HepG2 (cell line): Measurements from ENCODE around the gene LATS2. TPM values are rescaled to one million over a fixed set of nuclear protein-coding genes. Genes with fewer than 3 reads are reported as not detected.

Experiments
- ATAC-seq: fragments of 200-7000 bp; cut with Tn5 transposase; 3 replicates; pipeline ENCODE4 v1.9.1; 2020; ENCODE audit warnings: mild to moderate bottlenecking, moderate library complexity
- BruUV-seq: library from RNA; stranded (reverse); fragments of 400-500 nt; replicated peaks from 2 replicates; lab custom pipeline; 2021; lab: Mats Ljungman, UMichigan
- CTCF ChIA-PET: fragments of 300-600 bp; formaldehyde crosslinking; extraction: SDS; loops from one replicate; lab custom pipeline; 2021; ENCODE audit warnings: low total read pairs, inconsistent platforms, low intra/inter-chr PET ratio; lab: Yijun Ruan, JAX
- POLR2A ChIA-PET: fragments of 350-600 bp; sonication (Branson Sonifier 250); formaldehyde crosslinking; loops from one replicate; lab custom pipeline; 2020; ENCODE audit warnings: antibody characterized with exemption, inconsistent platforms; lab: Yijun Ruan, JAX
- DNase-seq: peaks from one replicate; pipeline ENCODE4 v3.0.0-alpha.2; 2015; ENCODE audit warnings: low spot score
- FAIRE-seq: peaks from 3 replicates; lab custom pipeline; 2011; peaks lifted over from hg19 to GRCh38; lab: Jason Lieb, UNC
- H2AFZ ChIP-seq: one replicate; pipeline ENCODE4 v1.6.1; 2011; ENCODE audit warnings: low read length, inconsistent platforms
- H3K27ac ChIP-seq: fragments of 300-600 bp; 3 replicates; pipeline ENCODE4 v1.8.0; 2011; ENCODE audit warnings: mixed run types, mild to moderate bottlenecking, mixed read lengths, low read length, inconsistent platforms; ENCODE audit not compliant: insufficient read depth; ENCODE audit errors: extremely low read length
- H3K27me3 ChIP-seq, 2 experiments: fragments of 200-600 bp in 1 of 2; 2 replicates in 1 of 2; 3 replicates in 1 of 2; pipeline versions ENCODE4 v1.6.0 to v1.8.0; 2011; ENCODE audit warnings: low read length in 2 of 2, mild to moderate bottlenecking in 2 of 2, moderate library complexity in 2 of 2, inconsistent platforms in 1 of 2; ENCODE audit not compliant: insufficient read depth in 2 of 2, control insufficient read depth in 1 of 2
- H3K36me3 ChIP-seq, 2 experiments: fragments of 200-600 bp in 1 of 2; replicated peaks in 1 of 2; 2 replicates in 1 of 2; 3 replicates in 1 of 2; pipeline versions ENCODE4 v1.5.1 to v1.8.0; 2011; ENCODE audit warnings: low read length in 2 of 2, inconsistent platforms in 1 of 2; ENCODE audit not compliant: insufficient read depth in 2 of 2, control insufficient read depth in 1 of 2
- H3K4me1 ChIP-seq: 2 replicates; pipeline ENCODE4 v1.5.1; 2012; ENCODE audit warnings: low read length, inconsistent platforms; ENCODE audit not compliant: insufficient read depth
- H3K4me2 ChIP-seq: 2 replicates; pipeline ENCODE4 v1.6.0; 2011; ENCODE audit warnings: low read depth, low read length, inconsistent platforms
- H3K4me3 ChIP-seq, 3 experiments: fragments of 200-600 bp in 1 of 3; sonication (generic), shearing (Covaris generic) in 1 of 3; replicated peaks in 1 of 3; 2 replicates each; pipeline ENCODE4 v1.5.1; 2011 to 2016; ENCODE audit warnings: low read length in 3 of 3, inconsistent platforms in 2 of 3, low read depth in 2 of 3, mild to moderate bottlenecking in 2 of 3, control low read depth in 1 of 3, mixed read lengths in 1 of 3; ENCODE audit not compliant: insufficient read depth in 1 of 3
- H3K79me2 ChIP-seq: one replicate; pipeline ENCODE4 v1.6.1; 2011; ENCODE audit warnings: low read length, inconsistent platforms; ENCODE audit not compliant: insufficient read depth
- H3K9ac ChIP-seq: 2 replicates; pipeline ENCODE4 v1.6.0; 2011; ENCODE audit warnings: mild to moderate bottlenecking, low read depth, low read length, inconsistent platforms; ENCODE audit not compliant: insufficient read depth
- H3K9me3 ChIP-seq: 2 replicates; pipeline ENCODE4 v1.5.1; 2012; ENCODE audit warnings: mild to moderate bottlenecking, low read length
- H4K20me1 ChIP-seq: 2 replicates; pipeline ENCODE4 v1.6.0; 2011; ENCODE audit warnings: inconsistent platforms, mild to moderate bottlenecking, low read length, moderate library complexity; ENCODE audit not compliant: insufficient read depth
- ATF7 ChIP-seq, 2 experiments: fragments of 450-650 bp in 1 of 2; sonication (generic) in 1 of 2; formaldehyde crosslinking in 1 of 2; IDR thresholded peaks; 2 replicates each; pipeline versions ENCODE4 v1.4.0 to v1.6.1; 2016 to 2020; ENCODE audit warnings: antibody characterized with exemption in 1 of 2, mild to moderate bottlenecking in 1 of 2, missing genetic modification reagents in 1 of 2
- EHMT2 ChIP-seq: fragments of 200-600 bp; sonication (generic); IDR thresholded peaks from 2 replicates; pipeline ENCODE4 v1.7.0; 2017; ENCODE audit warnings: antibody characterized with exemption, low read depth, low read length, borderline replicate concordance
- GZF1 ChIP-seq: sonication (generic); formaldehyde crosslinking; IDR thresholded peaks from 2 replicates; pipeline ENCODE4 v1.5.1; 2020; ENCODE audit warnings: mild to moderate bottlenecking, missing genetic modification reagents
- MLLT10 ChIP-seq: sonication (generic); formaldehyde crosslinking; IDR thresholded peaks from 2 replicates; pipeline ENCODE4 v1.4.0; 2020; ENCODE audit warnings: missing genetic modification reagents
- NCOA2 ChIP-seq: sonication (generic); formaldehyde crosslinking; IDR thresholded peaks from 2 replicates; pipeline ENCODE4 v1.8.0; 2022; ENCODE audit warnings: inconsistent platforms
- SMARCE1 ChIP-seq: fragments of 450-650 bp; IDR thresholded peaks from 2 replicates; pipeline ENCODE4 v1.6.1; 2017; ENCODE audit warnings: borderline replicate concordance
- SOX13 ChIP-seq, 3 experiments: fragments of 450-650 bp in 1 of 3; sonication (generic) in 1 of 3; formaldehyde crosslinking in 1 of 3; IDR thresholded peaks in 2 of 3; conservative IDR thresholded peaks in 1 of 3; 2 replicates each; pipeline versions ENCODE4 v1.5.0 to v1.6.1; 2016 to 2020; ENCODE audit warnings: antibody characterized with exemption in 1 of 3, mild to moderate bottlenecking in 1 of 3, missing compliant biosample characterization in 1 of 3, missing genetic modification reagents in 1 of 3, moderate library complexity in 1 of 3
- TEAD3 ChIP-seq: optimal IDR thresholded peaks from 2 replicates; pipeline ENCODE3; 2016; ENCODE audit warnings: borderline replicate concordance
- ZNF670 ChIP-seq: sonication (generic); formaldehyde crosslinking; IDR thresholded peaks from 2 replicates; pipeline ENCODE4 v1.8.0; 2022; ENCODE audit warnings: mild to moderate bottlenecking, missing genetic modification reagents, borderline replicate concordance
- WGBS: methylation state at CpG from one replicate; pipeline ENCODE4 v1.1.6; 2017; ENCODE audit warnings: low lambda C conversion rate; 5-methylcytosine and 5-hydroxymethylcytosine counted together
- in situ Hi-C: cut with HindIII; loops from 2 replicates; pipeline ENCODE4 v1.10.0; 2017; ENCODE audit warnings: low pct_unique_long_range_greater_than_20kb; ENCODE audit not compliant: extremely low pct_ligation_motif_present
- intact Hi-C: fragments of 100-400 bp; cut with micrococcal nuclease; formaldehyde crosslinking; loops from one replicate; pipeline ENCODE4 v1.10.0; 2022; ENCODE audit not compliant: unreplicated experiment
- polyA plus RNA-seq, 8 experiments: library from polyadenylated mRNA; depleted of rRNA in 3 of 8; stranded (reverse) in 7 of 8; unstranded in 1 of 8; fragments of >200 nt; fragmentation: Illumina TruSeq in 4 of 8; extraction: Trizol in 4 of 8; gene quantifications; 2 replicates each; pipeline versions ENCODE4 v1.2.1 to v1.2.3, GENCODE V29; 2011 to 2016; ENCODE audit warnings: low read depth in 4 of 8, missing spikeins in 1 of 8, mixed read lengths in 1 of 8; ENCODE audit not compliant: insufficient read depth in 1 of 8
- total RNA-seq, 5 experiments: library from RNA; depleted of rRNA; stranded (reverse); fragments of >200 nt; fragmentation: Illumina TruSeq; extraction: Trizol; gene quantifications; 2 replicates each; pipeline ENCODE4 v1.2.3, GENCODE V29; 2016; ENCODE audit warnings: low read depth in 1 of 5
- TF ChIP-seq, protein P1 (sequence below): sonication (generic); formaldehyde crosslinking; IDR thresholded peaks from 2 replicates; pipeline ENCODE4 v1.5.0; 2020; ENCODE audit warnings: mild to moderate bottlenecking, missing genetic modification reagents
- TF ChIP-seq, protein P2 (sequence below): IDR thresholded peaks from 2 replicates; pipeline ENCODE4 v1.6.1; 2018; ENCODE audit warnings: missing genetic modification reagents, mild to moderate bottlenecking, missing compliant biosample characterization
- TF ChIP-seq, protein P3 (sequence below): IDR thresholded peaks from 2 replicates; pipeline ENCODE4 v1.6.1; 2016; ENCODE audit warnings: low read depth, missing genetic modification reagents, missing compliant biosample characterization
- TF ChIP-seq, protein P4 (sequence below): sonication (generic); formaldehyde crosslinking; IDR thresholded peaks from 2 replicates; pipeline ENCODE4 v1.4.0; 2020; ENCODE audit warnings: missing genetic modification reagents

Gene LATS2
- total and polyA plus RNA-seq, 2 of the 13 experiments (the other 11 are each of a cell fraction or from before 2014, with no cell fraction given): 7.3 to 8.5 TPM

DNA sequence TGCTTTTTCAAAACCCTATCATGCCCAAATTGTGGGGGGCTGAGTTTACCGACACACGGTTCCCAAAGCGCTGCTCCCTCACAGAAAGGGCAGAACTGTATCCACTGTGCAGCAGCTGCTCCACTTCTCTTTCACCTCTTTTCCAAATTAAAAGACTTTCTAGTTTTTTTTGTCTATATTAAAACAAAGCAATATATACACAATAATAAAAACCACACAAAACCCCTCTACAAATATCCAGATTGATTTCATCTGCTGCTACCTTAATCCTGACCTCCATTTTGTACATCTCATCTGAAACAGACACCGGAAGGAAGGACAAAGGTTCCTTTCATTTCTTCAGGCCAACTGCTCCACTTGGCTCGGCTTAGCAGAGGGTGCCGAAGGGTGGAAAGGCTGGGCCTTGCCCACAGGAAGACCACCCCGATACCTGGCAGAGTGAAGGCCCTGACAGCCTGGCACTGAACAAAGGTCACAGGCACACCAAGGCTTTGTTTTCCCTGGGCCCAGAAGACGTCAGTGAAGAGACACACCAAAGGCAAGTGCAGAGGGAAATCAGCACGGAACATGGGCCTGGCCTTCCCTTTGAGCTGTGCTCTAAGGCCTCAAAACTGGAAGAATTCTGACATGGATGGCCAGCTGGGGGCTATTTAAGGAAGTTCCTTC, 71.6 kb downstream of the LATS2 start:
- no peaks in the 10 kb centered on the region for H3K27me3 ChIP-seq
- ATAC-seq: no peak
- TF ChIP-seq MLLT10 (CRISPR knock-in tag) (no peak), EHMT2 (no peak), SMARCE1 (no peak), SOX13 (IDR thresholded peaks at IDR 0.05) (no peak), SOX13 (CRISPR knock-in tag; conservative IDR thresholded peaks at IDR 0.05 in 1 of 2, IDR thresholded peaks at IDR 0.05 in 1 of 2) (no peak), GZF1 (CRISPR knock-in tag) (no peak), TEAD3 (CRISPR knock-in tag) (no peak), ZNF670 (CRISPR knock-in tag) (no peak), NCOA2 (no peak), ATF7 (IDR thresholded peaks at IDR 0.05) (no peak), ATF7 (CRISPR knock-in tag; IDR thresholded peaks at IDR 0.05) (no peak)
- TF ChIP-seq, protein P1, sequence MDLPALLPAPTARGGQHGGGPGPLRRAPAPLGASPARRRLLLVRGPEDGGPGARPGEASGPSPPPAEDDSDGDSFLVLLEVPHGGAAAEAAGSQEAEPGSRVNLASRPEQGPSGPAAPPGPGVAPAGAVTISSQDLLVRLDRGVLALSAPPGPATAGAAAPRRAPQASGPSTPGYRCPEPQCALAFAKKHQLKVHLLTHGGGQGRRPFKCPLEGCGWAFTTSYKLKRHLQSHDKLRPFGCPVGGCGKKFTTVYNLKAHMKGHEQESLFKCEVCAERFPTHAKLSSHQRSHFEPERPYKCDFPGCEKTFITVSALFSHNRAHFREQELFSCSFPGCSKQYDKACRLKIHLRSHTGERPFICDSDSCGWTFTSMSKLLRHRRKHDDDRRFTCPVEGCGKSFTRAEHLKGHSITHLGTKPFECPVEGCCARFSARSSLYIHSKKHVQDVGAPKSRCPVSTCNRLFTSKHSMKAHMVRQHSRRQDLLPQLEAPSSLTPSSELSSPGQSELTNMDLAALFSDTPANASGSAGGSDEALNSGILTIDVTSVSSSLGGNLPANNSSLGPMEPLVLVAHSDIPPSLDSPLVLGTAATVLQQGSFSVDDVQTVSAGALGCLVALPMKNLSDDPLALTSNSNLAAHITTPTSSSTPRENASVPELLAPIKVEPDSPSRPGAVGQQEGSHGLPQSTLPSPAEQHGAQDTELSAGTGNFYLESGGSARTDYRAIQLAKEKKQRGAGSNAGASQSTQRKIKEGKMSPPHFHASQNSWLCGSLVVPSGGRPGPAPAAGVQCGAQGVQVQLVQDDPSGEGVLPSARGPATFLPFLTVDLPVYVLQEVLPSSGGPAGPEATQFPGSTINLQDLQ (CRISPR knock-in tag): no peak
- TF ChIP-seq, protein P2, sequence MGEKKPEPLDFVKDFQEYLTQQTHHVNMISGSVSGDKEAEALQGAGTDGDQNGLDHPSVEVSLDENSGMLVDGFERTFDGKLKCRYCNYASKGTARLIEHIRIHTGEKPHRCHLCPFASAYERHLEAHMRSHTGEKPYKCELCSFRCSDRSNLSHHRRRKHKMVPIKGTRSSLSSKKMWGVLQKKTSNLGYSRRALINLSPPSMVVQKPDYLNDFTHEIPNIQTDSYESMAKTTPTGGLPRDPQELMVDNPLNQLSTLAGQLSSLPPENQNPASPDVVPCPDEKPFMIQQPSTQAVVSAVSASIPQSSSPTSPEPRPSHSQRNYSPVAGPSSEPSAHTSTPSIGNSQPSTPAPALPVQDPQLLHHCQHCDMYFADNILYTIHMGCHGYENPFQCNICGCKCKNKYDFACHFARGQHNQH: no peak
- TF ChIP-seq, protein P3, sequence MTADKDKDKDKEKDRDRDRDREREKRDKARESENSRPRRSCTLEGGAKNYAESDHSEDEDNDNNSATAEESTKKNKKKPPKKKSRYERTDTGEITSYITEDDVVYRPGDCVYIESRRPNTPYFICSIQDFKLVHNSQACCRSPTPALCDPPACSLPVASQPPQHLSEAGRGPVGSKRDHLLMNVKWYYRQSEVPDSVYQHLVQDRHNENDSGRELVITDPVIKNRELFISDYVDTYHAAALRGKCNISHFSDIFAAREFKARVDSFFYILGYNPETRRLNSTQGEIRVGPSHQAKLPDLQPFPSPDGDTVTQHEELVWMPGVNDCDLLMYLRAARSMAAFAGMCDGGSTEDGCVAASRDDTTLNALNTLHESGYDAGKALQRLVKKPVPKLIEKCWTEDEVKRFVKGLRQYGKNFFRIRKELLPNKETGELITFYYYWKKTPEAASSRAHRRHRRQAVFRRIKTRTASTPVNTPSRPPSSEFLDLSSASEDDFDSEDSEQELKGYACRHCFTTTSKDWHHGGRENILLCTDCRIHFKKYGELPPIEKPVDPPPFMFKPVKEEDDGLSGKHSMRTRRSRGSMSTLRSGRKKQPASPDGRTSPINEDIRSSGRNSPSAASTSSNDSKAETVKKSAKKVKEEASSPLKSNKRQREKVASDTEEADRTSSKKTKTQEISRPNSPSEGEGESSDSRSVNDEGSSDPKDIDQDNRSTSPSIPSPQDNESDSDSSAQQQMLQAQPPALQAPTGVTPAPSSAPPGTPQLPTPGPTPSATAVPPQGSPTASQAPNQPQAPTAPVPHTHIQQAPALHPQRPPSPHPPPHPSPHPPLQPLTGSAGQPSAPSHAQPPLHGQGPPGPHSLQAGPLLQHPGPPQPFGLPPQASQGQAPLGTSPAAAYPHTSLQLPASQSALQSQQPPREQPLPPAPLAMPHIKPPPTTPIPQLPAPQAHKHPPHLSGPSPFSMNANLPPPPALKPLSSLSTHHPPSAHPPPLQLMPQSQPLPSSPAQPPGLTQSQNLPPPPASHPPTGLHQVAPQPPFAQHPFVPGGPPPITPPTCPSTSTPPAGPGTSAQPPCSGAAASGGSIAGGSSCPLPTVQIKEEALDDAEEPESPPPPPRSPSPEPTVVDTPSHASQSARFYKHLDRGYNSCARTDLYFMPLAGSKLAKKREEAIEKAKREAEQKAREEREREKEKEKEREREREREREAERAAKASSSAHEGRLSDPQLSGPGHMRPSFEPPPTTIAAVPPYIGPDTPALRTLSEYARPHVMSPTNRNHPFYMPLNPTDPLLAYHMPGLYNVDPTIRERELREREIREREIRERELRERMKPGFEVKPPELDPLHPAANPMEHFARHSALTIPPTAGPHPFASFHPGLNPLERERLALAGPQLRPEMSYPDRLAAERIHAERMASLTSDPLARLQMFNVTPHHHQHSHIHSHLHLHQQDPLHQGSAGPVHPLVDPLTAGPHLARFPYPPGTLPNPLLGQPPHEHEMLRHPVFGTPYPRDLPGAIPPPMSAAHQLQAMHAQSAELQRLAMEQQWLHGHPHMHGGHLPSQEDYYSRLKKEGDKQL: no peak
- TF ChIP-seq, protein P4, sequence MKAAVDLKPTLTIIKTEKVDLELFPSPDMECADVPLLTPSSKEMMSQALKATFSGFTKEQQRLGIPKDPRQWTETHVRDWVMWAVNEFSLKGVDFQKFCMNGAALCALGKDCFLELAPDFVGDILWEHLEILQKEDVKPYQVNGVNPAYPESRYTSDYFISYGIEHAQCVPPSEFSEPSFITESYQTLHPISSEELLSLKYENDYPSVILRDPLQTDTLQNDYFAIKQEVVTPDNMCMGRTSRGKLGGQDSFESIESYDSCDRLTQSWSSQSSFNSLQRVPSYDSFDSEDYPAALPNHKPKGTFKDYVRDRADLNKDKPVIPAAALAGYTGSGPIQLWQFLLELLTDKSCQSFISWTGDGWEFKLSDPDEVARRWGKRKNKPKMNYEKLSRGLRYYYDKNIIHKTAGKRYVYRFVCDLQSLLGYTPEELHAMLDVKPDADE (CRISPR knock-in tag): no peak

More for the DNA sequence above, 71.6 kb downstream of the LATS2 start:
- Histone ChIP-seq H3K4me1 (no peaks in the 10 kb centered on the region), H2AFZ (no peak overlapping the region), H4K20me1 (no peaks in the 10 kb centered on the region), H3K79me2 (peaks cover 12% of the 10 kb centered on the region), H3K9me3 (no peaks in the 10 kb centered on the region), H3K9ac (no peak overlapping the region), H3K4me2 (no peak overlapping the region), H3K4me3 (no peak overlapping the region), H3K27ac (no peak overlapping the region), H3K36me3 (peaks cover 21 to 58% of the 10 kb centered on the region in 2 experiments)
- intact Hi-C loops: no loop called here
- POLR2A ChIA-PET: interaction anchor here (0.7 kb wide), 1 partner anchor 80 kb away, joined by 3 read pairs; no protein-coding TSS in a partner anchor
- DNase-seq (no peak), FAIRE-seq (no peak)
- CTCF ChIA-PET: no interaction called here
- 97% methylated on average over 9 of the region's 9 CpGs for WGBS
- in situ Hi-C loops: no loop called here
- no TSS peak for BruUV-seq
